TTC549 (cell line): ENCODE results near the gene TMEM132A.
"Not testable (repeated sequence)": the region's sequence is repeated elsewhere in the genome, so short reads cannot be mapped to it uniquely, and the experiment has no call there.

Source experiments
- FAIRE-seq: peaks from 2 replicates; lab custom pipeline; 2012; peaks lifted over from hg19 to GRCh38; lab: Jason Lieb, UNC

Gene TMEM132A

DNA sequence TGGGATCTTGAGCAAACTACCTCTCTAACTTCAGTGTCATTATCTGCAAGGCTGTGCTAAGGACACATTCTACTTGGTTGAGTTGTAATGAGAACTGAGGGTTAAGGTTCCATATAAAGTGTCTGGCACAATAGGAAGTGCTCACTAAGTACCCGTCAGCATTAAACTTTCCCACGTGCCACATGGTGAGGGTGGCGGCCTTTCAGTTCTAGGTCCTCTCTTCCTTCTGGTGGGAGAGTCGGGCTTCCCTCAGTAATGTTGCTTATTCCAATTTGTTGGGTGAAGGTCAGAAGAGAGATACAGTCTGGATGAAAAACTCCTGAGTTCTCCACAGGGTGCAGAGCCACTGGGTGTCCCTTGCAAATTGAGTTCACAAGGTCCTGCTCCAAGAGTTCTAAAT, 42.6 kb downstream of the TMEM132A start:
- no peak for FAIRE-seq

DNA sequence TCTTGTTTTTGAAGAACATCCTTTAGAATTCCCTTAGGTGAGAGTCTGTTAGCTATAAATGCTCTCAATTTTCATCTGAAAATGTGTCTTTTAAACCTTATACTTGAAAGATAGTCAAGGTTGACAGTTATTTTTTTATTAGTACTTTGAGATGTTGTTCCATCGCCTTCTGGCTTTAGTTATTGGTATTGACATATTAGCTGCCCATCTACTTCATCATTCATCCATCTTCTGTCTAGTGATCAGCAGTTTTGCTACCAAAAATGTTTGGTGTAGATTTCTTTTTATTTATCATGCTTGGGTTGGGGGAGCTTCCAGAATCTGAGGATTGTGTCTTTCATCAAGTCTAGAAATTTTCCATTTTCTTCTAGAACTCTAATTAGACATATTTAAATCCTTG, 44.0 kb downstream of the TMEM132A start:
- no peak for FAIRE-seq

DNA sequence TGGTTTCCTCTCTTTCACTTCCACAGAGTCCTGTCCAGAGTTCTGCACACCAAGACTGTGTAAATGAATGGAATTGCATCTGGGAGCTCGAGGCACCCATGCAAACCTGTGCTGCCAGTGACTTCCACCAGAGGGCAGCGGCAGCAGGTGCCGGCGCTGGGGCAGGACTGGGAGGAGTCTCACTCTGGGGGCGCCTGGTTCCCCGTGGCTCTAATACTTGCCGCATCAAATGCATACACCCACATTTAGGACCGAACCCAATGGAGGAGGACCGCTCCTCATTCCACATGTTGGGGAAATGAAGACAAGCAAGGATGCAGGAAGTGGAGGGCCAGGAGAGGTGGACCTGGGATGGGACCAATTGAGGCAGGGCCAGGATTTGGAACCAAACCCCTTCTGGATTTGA, 46.1 kb downstream of the TMEM132A start:
- no peak for FAIRE-seq

DNA sequence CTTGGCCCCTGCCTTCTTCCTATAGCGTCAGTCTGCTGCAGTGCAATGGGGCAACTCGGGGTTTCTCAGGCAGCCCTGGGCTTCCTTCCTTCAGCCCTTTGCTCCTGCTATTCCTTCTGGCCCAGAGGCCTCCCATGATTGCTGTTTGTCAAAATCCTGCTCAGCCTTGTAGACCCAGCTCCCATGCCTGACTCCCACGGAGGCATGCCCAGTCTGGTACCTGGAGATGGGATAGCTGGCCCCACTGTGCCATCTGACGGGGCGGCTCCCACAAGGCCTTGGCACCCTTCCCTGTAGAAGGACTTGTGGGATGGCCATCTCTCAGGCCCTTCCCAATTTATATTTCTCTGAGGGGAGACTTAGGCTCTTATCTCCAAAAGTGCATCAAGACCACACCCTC, 46.6 kb downstream of the TMEM132A start:
- no peak for FAIRE-seq

DNA sequence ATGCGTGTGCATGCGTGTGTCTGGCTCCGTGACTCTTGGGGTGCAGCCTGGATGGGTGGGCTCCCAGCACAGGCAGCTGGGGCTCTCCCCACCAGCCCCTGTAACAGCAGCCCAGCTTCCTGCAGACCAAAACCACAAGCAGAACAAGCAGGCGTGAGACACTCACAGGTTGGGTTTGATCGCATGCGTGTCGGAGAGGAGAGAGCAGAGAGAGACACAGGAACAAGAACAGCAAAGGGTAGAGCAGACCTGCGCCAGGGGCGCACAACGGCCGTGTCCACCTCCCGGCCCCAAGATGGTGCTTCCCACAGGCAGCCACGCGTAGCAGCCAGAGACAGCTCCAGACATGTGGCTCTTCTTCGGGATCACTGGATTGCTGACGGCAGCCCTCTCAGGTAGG, 47.3 kb downstream of the TMEM132A start, which contains the start of gene CD6:
TSS of gene CD6 (plus strand) at position 161 of the 400 bp plus-strand sequence. CDS start at position 347, 186 bp downstream.
- FAIRE-seq, result no peak

DNA sequence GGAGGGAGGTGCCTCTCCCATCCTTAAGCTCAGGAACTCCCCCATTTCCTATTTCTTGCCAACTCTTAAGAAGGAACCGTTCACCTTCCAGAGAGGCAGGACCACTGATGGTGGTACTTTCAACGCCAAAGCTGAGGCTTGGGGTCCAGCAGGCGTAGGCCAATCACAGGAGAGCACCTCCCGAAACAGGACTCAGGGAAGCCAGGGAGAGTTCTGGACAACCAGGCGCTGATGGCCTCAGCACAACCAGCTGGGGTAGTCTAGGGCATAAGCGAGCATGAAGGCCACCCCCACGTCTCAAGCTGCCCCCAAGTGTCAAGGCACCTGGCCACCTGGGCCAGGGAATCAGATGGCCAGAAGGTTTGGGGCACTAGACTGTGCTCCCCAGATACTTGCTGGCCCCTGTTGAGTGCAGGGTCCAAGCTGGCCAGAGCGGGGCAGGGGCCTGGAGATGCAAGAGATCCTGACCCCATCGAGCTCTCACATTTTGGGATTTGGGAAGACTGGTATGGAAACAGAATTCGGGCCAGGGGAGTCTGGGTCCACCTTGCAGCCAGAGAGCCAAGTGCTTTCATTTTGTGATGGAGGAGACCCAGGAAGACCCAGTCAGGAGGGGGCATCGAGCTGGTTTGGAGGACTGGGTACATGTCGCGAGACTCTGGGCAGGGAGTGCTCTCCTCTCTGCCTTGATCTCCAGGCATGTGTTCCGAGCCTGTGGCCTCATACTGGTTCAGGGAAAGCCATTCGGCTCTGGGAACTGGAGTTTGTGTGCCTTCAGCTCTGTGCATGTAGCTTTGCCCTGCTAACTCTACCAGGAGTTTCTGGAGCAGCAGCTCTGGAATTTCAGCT, 48.1 kb downstream of the TMEM132A start:
- no peak for FAIRE-seq

DNA sequence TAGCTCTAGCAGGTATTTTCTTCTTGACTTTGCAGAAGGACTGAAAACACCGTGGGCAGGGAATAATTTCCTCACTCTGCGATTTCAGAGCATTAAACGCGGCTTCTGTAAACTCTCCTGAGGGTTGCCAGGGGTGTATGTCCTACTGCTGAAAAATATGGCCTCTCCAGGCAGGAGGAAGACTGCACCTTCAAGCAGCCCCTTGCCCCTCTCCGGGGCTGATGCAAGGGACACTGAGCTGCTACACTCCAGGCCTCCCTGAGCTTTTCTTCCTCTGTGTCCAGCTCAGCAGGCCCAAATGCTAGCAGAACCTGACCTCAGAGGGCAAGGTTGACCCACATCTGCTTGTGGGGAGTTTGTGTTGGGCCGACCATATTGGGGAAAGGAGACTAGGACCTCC, 49.4 kb downstream of the TMEM132A start:
- FAIRE-seq, result no peak

DNA sequence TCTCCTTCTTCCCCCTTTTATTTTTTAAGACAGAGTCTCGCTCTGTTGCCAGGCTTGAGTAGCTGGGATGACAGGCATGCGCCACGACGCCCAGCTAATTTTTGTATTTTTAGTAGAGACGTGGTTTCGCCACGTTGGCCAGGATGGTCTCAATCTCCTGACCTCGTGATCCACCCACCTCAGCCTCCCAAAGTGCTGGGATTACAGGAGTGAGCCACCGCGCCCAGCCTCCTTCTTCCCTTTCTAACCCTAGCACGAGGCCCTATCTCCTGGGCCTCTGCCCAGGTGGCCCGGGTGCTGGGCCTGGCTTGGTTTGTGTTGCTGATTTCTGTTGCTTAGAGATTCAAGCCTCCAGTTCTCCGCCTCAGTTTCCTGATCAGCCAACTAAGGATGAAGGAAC, 50.1 kb downstream of the TMEM132A start:
- FAIRE-seq, result not testable (repeated sequence)

DNA sequence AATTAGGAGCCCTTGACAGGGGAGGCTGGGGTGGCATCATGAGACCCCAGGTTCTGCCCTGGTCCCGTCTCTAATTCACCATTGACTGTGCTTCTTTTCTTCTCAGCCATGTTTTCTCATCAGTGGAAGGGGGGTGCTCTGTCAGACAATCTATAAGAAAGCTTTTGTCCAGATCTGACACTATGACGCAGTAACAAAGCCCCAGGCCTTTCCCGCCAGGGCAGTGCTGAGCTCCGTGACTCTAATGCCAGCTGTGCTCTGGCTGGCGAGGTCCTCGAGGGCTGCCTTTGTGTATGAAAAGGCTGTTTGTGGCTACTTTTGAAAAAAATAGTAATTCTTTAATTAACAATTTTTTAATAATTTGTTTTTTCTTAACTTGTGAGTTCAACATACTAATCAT, 50.5 kb downstream of the TMEM132A start:
- FAIRE-seq, result no peak

DNA sequence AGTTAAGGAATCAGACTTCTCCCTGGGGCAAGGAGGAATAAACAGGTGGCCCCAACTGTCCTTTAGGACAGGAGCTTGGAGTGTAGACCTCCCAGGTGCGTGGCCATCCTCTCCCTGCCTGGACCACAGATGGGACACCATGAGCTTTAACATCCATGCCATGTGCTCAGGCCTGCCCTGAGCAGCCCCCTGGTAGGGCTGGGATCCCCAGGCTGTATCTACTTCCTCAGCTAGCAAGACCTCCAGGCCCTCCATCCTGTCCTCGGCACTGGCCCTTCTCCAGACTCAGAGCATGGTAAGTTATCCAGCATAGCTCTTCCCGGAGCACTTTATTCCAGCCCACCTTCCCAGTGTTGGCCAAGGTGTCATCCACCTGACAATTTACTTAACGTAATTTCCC, 53.0 kb downstream of the TMEM132A start:
- FAIRE-seq, result no peak

DNA sequence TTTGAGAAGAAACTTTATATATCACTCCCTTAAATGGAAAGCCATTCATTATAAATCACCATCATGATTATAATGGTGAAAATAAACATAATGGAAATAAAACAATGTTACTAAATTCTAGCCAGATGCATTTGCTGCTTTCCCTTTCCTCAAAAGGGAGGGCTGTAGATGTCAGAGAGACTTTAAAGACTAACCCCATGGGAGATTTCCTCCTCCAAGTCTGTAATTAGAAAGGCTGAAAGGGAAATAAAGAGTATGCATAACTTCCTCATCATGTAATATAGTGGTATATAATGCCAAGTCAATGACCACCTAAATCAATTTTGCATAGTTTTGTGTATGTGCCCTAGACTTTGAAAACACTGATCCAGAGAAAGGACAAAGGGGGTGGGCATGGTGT, 53.6 kb downstream of the TMEM132A start:
- no peak for FAIRE-seq

DNA sequence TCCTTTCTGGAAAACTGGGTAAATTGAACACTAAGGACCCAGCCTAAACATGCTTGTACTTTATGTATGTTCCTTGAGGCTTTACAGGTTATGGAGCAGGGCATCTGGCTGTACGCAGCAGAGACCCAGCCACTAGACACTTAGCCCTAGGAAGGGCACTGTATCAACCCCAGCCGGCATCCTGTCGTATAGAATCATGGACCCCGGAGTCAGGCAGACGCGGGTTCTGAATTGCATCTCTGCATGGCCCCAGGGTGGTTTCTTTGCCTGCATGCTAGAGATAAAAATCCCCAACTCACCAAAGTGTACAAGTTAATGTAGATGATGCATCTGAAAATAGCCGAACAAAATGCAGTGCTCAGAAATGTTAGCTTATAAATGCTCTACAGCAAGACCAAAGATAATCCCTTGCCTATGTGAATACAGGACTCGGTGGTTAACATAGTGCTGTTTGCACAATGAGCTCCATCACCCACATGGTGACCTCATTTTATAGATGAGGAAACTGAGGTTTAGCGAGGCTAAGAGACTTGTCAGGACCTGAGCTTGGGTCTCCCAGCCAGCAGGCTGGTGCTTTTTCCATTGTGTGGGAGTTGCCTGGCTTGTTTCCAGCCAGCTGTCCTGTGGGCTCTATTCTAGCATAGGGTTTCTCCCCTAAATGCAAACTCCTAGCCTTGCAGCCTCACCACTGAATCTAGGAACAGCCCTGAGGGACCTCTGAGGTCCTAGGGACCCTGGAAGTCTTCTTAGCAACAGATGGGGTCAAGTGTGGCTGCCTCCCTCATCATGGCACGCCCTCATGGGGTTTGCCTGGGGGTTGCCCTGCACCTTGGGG, 54.5 kb downstream of the TMEM132A start:
- FAIRE-seq, result no peak

DNA sequence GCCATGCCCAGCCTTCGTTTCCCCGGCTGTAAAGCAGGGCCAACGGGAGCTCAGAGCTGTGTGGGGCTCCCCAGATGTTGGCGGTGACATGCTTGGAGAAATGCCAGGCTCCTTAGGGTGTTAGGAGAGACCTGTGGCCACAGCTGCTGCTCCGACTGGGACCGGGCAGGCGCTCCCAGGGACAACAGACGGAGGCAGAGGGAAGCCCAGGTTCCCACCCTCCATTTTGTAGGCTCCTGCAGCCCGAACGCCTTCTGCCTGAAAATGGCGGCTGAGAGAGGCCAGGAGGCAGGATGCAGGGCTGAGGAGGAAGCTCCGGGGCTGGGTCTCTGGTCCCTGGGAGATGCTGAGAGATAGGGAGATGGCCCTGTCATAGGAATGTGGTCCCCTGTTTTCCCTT, 57.3 kb downstream of the TMEM132A start:
- FAIRE-seq, result no peak

DNA sequence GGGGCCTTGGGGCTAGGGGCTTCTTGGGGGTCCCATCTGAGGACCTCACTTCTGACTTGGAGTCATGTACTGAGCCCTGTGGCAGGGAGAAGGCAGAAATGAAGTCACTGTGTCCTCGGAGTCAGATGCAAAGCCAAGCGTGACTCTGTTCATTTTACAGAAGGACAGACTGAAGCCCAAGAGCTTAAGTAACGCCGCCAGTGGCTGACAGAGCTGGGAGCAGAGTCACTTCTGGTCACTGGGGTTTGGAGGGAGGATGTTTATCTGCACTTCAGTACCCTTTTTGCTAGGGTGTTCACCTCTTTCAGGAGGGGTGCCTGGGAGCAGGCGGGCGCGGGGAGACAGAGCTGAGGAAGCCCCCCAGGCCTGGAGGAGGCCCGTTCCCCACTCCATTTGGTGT, 57.9 kb downstream of the TMEM132A start:
- no peak for FAIRE-seq

DNA sequence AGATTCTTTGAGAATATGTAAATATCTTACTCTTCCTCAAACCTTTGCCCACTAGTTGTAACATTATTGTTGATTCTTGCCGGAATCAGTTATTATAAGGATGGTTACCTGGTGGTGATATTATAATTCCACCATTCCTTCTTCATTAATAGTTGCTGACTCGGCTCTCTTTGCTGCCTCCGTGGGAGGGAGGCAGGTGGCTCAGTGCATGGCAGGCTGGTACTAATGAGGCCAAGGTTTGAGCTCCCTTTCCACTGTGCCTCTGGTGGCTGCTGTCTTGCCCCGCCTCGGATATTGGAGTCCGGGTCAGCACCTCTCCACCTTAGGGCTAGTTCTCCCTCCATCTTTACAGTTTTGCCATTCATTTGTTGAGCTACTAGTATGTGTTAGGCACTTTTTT, 59.9 kb downstream of the TMEM132A start:
- no peak for FAIRE-seq

DNA sequence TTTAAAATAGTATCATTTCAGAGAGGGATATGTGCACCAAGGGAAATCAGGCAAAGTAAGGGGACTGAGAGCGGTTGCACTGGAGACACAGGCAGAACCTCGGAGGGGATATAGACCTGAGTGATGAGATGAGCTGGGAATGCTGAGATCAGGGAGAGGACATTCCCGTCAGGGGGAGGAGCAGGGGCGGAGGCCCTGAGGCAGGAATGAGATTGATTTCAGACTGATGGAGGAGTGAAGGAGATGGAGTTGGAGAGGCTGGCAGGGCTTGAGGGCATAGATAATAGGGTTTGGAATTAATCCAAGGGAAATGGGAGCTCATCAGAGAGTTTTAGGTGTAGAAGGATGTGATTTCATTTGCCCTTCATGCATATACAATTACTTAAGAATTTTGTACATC, 60.4 kb downstream of the TMEM132A start:
- no peak for FAIRE-seq

DNA sequence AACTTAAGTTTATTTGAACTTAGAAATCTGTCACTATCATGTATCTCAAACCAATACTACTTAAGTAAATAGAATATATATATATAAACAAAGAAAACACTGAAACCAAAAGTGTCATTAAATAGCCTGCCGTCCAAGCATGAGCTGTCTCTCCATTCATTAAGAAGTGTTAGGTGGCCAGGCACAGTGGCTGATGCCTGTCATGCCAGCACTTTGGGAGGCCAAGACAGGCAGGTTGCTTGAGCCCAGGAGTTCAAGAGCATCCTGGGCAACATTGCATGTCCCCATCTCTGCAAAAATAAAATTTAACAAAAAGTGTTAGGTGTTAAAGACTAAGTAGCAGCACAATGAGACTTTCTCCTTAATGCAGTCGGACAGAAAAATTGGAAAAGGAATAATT, 61.2 kb downstream of the TMEM132A start:
- FAIRE-seq, result no peak

DNA sequence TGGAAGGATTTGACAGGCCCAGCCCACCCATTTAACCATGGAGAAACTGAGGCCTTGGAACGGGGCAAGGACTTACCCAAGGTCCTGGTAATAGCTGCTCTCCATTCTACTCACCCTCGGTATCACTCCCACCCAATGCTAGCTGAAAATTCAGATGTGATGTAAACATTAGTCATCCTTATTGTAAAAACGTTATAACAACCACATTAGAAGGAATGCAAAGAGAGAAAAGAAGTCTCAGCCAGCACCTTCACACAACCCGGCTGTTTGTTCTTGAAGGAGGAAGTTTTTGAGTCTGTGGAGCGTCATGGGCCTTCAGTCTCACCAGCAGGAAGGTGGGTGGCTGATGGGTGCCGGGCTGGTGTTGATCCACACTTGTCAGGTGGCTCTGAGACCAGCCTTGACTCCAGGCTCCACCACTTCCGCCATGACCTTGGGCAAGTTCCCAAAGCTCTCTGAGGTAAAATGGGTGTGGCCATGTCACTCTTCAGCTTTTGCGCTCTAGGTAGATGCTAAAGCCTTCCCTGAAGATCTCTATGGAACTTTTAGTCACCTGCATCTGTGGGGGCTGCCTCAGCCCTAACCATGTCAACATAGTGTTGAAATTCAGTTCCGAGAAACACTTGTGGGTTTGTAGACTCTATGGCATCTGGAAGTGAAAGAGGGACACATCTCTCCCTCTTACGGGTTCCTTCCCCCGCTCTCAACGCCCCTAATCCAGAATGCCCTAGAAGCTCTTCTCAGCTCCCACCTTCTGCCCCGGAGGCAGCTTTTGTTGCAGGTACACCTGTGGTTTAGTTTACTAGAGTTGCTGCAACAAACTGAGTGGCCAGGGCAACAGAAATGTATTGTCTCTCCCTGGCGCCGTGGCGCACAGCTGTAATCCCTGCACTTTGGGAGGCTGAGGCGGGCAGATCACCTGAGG, 62.0 kb downstream of the TMEM132A start:
- no peak for FAIRE-seq
